Measurements from ENCODE around the gene NOL3.

- peak in 1 of 2 donors; percentile 60 for TF ChIP-seq EP300 (IDR thresholded peaks at IDR 0.05)
- no peak for TF ChIP-seq POLR2A (IDR thresholded peaks at IDR 0.05)
Measured at GRCh38 chr16:67184995-67185650, 14.8 kb downstream of the NOL3 start.

Data from tibial nerve (tissue), 3 donors.